Measurements from ENCODE around the gene TRIM34. TPM values are rescaled to one million over a fixed set of nuclear protein-coding genes. Genes with fewer than 3 reads are reported as not detected.

TRIM34 gene
- total RNA-seq, 1 experiment from 2014 or later = 0.41 TPM

DNA sequence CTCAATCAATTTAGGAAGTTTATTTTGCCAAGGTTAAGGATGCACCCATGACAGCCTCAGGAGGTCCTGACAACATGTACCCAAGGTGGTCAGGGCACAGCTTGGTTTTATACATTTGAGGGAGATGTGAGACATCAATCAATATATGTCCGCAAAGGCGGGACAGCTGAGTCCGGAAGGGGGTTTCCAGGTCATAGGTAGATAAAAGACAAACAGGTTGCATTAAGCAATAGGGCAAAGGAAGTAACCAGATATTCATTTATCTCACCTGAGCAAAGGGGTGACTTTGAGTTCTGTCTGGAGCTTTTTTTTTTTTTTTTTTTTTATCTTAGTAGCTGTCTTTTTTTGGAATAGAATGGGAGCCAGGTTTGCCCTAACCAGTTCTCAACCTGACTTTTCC, 2.0 kb upstream of the TRIM34 start:
- BruUV-seq (replicated peaks) = no TSS peak
- POLR2A ChIA-PET (ENCODE audit: low non-redundant PET) = no interaction called here
- intact Hi-C loops (cut with micrococcal nuclease; ENCODE audit: unreplicated experiment) = no loop called here

DNA sequence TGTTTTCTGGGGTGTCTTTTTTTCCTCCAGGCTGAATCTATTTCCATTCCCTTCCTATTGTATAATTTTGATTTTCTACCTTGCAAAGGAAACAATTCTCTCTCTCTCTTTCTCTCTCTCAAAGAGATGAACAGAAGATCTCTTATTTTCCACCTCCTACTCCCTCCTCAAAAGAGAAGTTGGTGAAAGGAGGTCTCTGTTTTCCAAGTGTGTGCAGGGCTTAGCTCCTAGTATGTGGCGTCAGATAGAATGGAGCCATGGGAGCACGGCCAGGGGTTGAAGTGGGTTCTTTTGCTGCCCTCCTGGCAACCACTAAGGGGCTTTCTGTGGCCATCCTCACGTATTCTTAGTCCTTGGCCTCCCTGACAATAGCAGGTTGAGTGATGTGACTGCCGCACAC, 480 bp downstream of the TRIM34 start:
- Histone ChIP-seq H3K9me3 (ENCODE audit: low read depth, low read length, poor library complexity, severe bottlenecking) (no peaks in the 10 kb centered on the region), H3K27ac (ENCODE audit: low read depth, low read length, poor library complexity, severe bottlenecking) (no peak overlapping the region), H3K36me3 (ENCODE audit: insufficient read depth, low read length, poor library complexity, severe bottlenecking) (no peaks in the 10 kb centered on the region), H3K4me1 (ENCODE audit: insufficient read depth, low read length, poor library complexity, severe bottlenecking) (no peaks in the 10 kb centered on the region), H3K27me3 (replicated peaks; ENCODE audit: insufficient read depth, low read depth, low read length, poor library complexity) (no peaks in the 10 kb centered on the region), H3K4me3 (ENCODE audit: low read depth, low read length, poor library complexity, severe bottlenecking) (peak overlapping the region; percentile 41)
- CTCF ChIA-PET = no interaction called here
- intact Hi-C loops (cut with micrococcal nuclease; ENCODE audit: unreplicated experiment) = no loop called here
- POLR2A ChIA-PET (ENCODE audit: low non-redundant PET) = no interaction called here
- no peak for DNase-seq (ENCODE audit: low spot score)
- BruUV-seq (replicated peaks) = no TSS peak
- TF ChIP-seq EZH2 (IDR thresholded peaks at IDR 0.05; ENCODE audit: borderline replicate concordance, low read depth, low read length, poor library complexity, severe bottlenecking) = no peak
- TF ChIP-seq, protein P1, sequence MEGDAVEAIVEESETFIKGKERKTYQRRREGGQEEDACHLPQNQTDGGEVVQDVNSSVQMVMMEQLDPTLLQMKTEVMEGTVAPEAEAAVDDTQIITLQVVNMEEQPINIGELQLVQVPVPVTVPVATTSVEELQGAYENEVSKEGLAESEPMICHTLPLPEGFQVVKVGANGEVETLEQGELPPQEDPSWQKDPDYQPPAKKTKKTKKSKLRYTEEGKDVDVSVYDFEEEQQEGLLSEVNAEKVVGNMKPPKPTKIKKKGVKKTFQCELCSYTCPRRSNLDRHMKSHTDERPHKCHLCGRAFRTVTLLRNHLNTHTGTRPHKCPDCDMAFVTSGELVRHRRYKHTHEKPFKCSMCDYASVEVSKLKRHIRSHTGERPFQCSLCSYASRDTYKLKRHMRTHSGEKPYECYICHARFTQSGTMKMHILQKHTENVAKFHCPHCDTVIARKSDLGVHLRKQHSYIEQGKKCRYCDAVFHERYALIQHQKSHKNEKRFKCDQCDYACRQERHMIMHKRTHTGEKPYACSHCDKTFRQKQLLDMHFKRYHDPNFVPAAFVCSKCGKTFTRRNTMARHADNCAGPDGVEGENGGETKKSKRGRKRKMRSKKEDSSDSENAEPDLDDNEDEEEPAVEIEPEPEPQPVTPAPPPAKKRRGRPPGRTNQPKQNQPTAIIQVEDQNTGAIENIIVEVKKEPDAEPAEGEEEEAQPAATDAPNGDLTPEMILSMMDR (conservative IDR thresholded peaks at IDR 0.05; ENCODE audit: low read depth, low read length) = no peak

More for the DNA sequence above, 2.0 kb upstream of the TRIM34 start:
- H3K9me3 ChIP-seq (ENCODE audit: low read depth, low read length, poor library complexity, severe bottlenecking) = no peaks in the 10 kb centered on the region
- H3K4me1 ChIP-seq (ENCODE audit: insufficient read depth, low read length, poor library complexity, severe bottlenecking) = no peaks in the 10 kb centered on the region
- no peak overlapping the region for H3K27ac ChIP-seq (ENCODE audit: low read depth, low read length, poor library complexity, severe bottlenecking)
- H3K36me3 ChIP-seq (ENCODE audit: insufficient read depth, low read length, poor library complexity, severe bottlenecking) = no peaks in the 10 kb centered on the region
- DNase-seq (ENCODE audit: low spot score) = no peak
- CTCF ChIA-PET = no interaction called here
- TF ChIP-seq, protein P1 (conservative IDR thresholded peaks at IDR 0.05; ENCODE audit: low read depth, low read length) = no peak
- no peak for TF ChIP-seq EZH2 (IDR thresholded peaks at IDR 0.05; ENCODE audit: borderline replicate concordance, low read depth, low read length, poor library complexity, severe bottlenecking)
- no peak overlapping the region for H3K4me3 ChIP-seq (ENCODE audit: low read depth, low read length, poor library complexity, severe bottlenecking)
- H3K27me3 ChIP-seq (replicated peaks; ENCODE audit: insufficient read depth, low read depth, low read length, poor library complexity) = no peaks in the 10 kb centered on the region

DNA sequence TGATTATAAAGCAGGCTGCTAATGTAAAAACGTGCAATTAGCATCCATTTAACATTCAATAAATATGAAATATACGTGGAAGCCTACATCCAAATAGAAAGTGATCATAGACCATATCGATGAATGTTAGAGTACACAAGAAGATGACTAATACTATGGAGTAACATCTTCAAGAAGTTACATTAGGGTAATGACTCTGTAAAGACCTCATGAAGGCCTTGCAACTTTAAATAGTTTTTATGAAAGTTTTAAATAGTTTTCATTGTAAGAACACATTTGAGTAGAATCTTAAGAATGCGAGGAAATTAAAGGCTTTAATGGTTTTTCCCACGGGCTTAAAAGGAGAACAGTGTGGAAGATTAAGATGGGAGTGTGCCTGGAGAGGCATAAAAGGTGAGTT, 1.4 kb downstream of the TRIM34 start:
- Histone ChIP-seq H3K9me3 (ENCODE audit: low read depth, low read length, poor library complexity, severe bottlenecking) (no peaks in the 10 kb centered on the region), H3K36me3 (ENCODE audit: insufficient read depth, low read length, poor library complexity, severe bottlenecking) (no peaks in the 10 kb centered on the region), H3K4me3 (ENCODE audit: low read depth, low read length, poor library complexity, severe bottlenecking) (no peak overlapping the region), H3K27ac (ENCODE audit: low read depth, low read length, poor library complexity, severe bottlenecking) (no peak overlapping the region), H3K27me3 (replicated peaks; ENCODE audit: insufficient read depth, low read depth, low read length, poor library complexity) (no peaks in the 10 kb centered on the region), H3K4me1 (ENCODE audit: insufficient read depth, low read length, poor library complexity, severe bottlenecking) (no peaks in the 10 kb centered on the region)
- no peak for DNase-seq (ENCODE audit: low spot score)
- ChIA-PET POLR2A (ENCODE audit: low non-redundant PET) (no interaction called here), CTCF (no interaction called here)
- TF ChIP-seq, protein P1 (conservative IDR thresholded peaks at IDR 0.05; ENCODE audit: low read depth, low read length) = no peak
- no peak for TF ChIP-seq EZH2 (IDR thresholded peaks at IDR 0.05; ENCODE audit: borderline replicate concordance, low read depth, low read length, poor library complexity, severe bottlenecking)
- BruUV-seq (replicated peaks) = no TSS peak
- intact Hi-C loops (cut with micrococcal nuclease; ENCODE audit: unreplicated experiment) = no loop called here

Data from A673 (cell line).